ENCODE data around the gene MAMLD1.

MAMLD1 gene

GRCh38 chrX:150514462-150514861 lies 151.3 kb downstream of the MAMLD1 start:
- no peaks in the 10 kb centered on the region for H4K20me1 ChIP-seq (ENCODE audit: insufficient read depth)
- no peak overlapping the region for H3K9ac ChIP-seq
- no peak for TF ChIP-seq CTCF (conservative IDR thresholded peaks at IDR 0.05; ENCODE audit: low read depth, low read length)
- H3K36me3 ChIP-seq (ENCODE audit: insufficient read depth): no peaks in the 10 kb centered on the region
- no peaks in the 10 kb centered on the region for H3K27me3 ChIP-seq (ENCODE audit: insufficient read depth, low read depth)
- H3K4me1 ChIP-seq (ENCODE audit: low read depth, poor library complexity, severe bottlenecking): no peaks in the 10 kb centered on the region
- no peak overlapping the region for H3K4me2 ChIP-seq
- H3K27ac ChIP-seq: no peak overlapping the region
- no peaks in the 10 kb centered on the region for H3K79me2 ChIP-seq (ENCODE audit: insufficient read depth, low read depth)
- H2AFZ ChIP-seq (ENCODE audit: low read depth): no peak overlapping the region
- H3K4me3 ChIP-seq (IDR thresholded peaks at IDR 0.05; ENCODE audit: insufficient read depth, low read depth, low read length): no peak overlapping the region

GRCh38 chrX:150515801-150516200 lies 152.7 kb downstream of the MAMLD1 start:
- H3K36me3 ChIP-seq (ENCODE audit: insufficient read depth): no peaks in the 10 kb centered on the region
- no peaks in the 10 kb centered on the region for H3K4me1 ChIP-seq (ENCODE audit: low read depth, poor library complexity, severe bottlenecking)
- no peak overlapping the region for H3K4me3 ChIP-seq (IDR thresholded peaks at IDR 0.05; ENCODE audit: insufficient read depth, low read depth, low read length)
- H2AFZ ChIP-seq (ENCODE audit: low read depth): no peak overlapping the region
- no peak for TF ChIP-seq CTCF (conservative IDR thresholded peaks at IDR 0.05; ENCODE audit: low read depth, low read length)
- H3K9ac ChIP-seq: no peak overlapping the region
- H3K79me2 ChIP-seq (ENCODE audit: insufficient read depth, low read depth): no peaks in the 10 kb centered on the region
- no peak overlapping the region for H3K27ac ChIP-seq
- no peak overlapping the region for H3K4me2 ChIP-seq
- no peaks in the 10 kb centered on the region for H4K20me1 ChIP-seq (ENCODE audit: insufficient read depth)
- no peaks in the 10 kb centered on the region for H3K27me3 ChIP-seq (ENCODE audit: insufficient read depth, low read depth)

- Histone ChIP-seq H2AFZ (ENCODE audit: low read depth) (no peak overlapping the region), H3K27me3 (ENCODE audit: insufficient read depth, low read depth) (no peaks in the 10 kb centered on the region), H3K4me1 (ENCODE audit: low read depth, poor library complexity, severe bottlenecking) (no peaks in the 10 kb centered on the region), H4K20me1 (ENCODE audit: insufficient read depth) (no peaks in the 10 kb centered on the region), H3K79me2 (ENCODE audit: insufficient read depth, low read depth) (no peaks in the 10 kb centered on the region), H3K36me3 (ENCODE audit: insufficient read depth) (no peaks in the 10 kb centered on the region), H3K27ac (no peak overlapping the region), H3K9ac (no peak overlapping the region), H3K4me2 (no peak overlapping the region), H3K4me3 (IDR thresholded peaks at IDR 0.05; ENCODE audit: insufficient read depth, low read depth, low read length) (no peak overlapping the region)
- TF ChIP-seq CTCF (conservative IDR thresholded peaks at IDR 0.05; ENCODE audit: low read depth, low read length): no peak
Observed at GRCh38 chrX:150517303-150517910, 154.3 kb downstream of the MAMLD1 start.

DNA sequence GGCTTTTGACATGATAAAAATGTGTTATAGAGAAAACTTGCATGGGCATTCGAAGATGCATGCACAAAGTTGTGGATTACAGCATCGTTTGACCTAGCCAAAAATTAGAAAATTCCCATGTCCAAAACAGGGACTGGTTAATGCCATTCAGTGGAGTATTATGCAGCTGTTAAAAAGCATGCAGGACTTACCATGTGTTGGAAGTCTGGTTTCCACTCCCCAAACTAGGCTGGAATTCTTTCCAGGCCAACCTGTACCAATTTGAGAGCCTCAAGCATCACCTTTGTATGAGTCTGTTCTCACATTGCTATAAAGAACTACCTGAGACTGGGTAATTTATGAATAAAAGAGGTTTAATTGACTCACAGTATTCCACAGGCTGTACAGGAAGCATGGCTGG lies 159.4 kb downstream of the MAMLD1 start:
- Histone ChIP-seq H3K9ac (no peak overlapping the region), H2AFZ (ENCODE audit: low read depth) (no peak overlapping the region), H3K27ac (no peak overlapping the region), H3K27me3 (ENCODE audit: insufficient read depth, low read depth) (no peaks in the 10 kb centered on the region), H3K4me2 (no peak overlapping the region), H3K79me2 (ENCODE audit: insufficient read depth, low read depth) (no peaks in the 10 kb centered on the region), H4K20me1 (ENCODE audit: insufficient read depth) (no peaks in the 10 kb centered on the region), H3K4me1 (ENCODE audit: low read depth, poor library complexity, severe bottlenecking) (no peaks in the 10 kb centered on the region), H3K4me3 (IDR thresholded peaks at IDR 0.05; ENCODE audit: insufficient read depth, low read depth, low read length) (no peak overlapping the region), H3K36me3 (ENCODE audit: insufficient read depth) (no peaks in the 10 kb centered on the region)
- TF ChIP-seq CTCF (conservative IDR thresholded peaks at IDR 0.05; ENCODE audit: low read depth, low read length): no peak
